Amniotic epithelial cell (primary cell): ENCODE measurements around the gene ARHGAP25.

Source experiments
- DNase-seq: peaks from one replicate; pipeline ENCODE4 v3.0.0-alpha.2; 2010; ENCODE audit warnings: low read depth

The ARHGAP25 gene

GRCh38 chr2:68831686-68832232 is 97.1 kb downstream of the ARHGAP25 start:
- DNase-seq, result peak; percentile 71

GRCh38 chr2:68832233-68832869 is 97.7 kb downstream of the ARHGAP25 start:
- DNase-seq, result peak; percentile 88

- DNase-seq, result no peak
Observed at GRCh38 chr2:68833162-68833561, 98.6 kb downstream of the ARHGAP25 start.

GRCh38 chr2:68834737-68835376 is 100.2 kb downstream of the ARHGAP25 start:
- DNase-seq, result no peak

- DNase-seq, result no peak
Observed at GRCh38 chr2:68835621-68836020, 101.0 kb downstream of the ARHGAP25 start.

- peak; percentile 55 for DNase-seq
Observed at GRCh38 chr2:68837164-68837860, 102.7 kb downstream of the ARHGAP25 start.

GRCh38 chr2:68837861-68838341 is 103.3 kb downstream of the ARHGAP25 start:
- DNase-seq, result peak; percentile 73

GRCh38 chr2:68838641-68839040 is 104.0 kb downstream of the ARHGAP25 start:
- no peak for DNase-seq

- no peak for DNase-seq
Observed at GRCh38 chr2:68839260-68839833, 104.7 kb downstream of the ARHGAP25 start.

- DNase-seq, result no peak
Observed at GRCh38 chr2:68845043-68845442, 110.4 kb downstream of the ARHGAP25 start.

GRCh38 chr2:68846091-68846490 is 111.5 kb downstream of the ARHGAP25 start:
- DNase-seq, result no peak

GRCh38 chr2:68847751-68848150 is 113.1 kb downstream of the ARHGAP25 start:
- DNase-seq, result no peak

GRCh38 chr2:68849579-68850030 is 115.0 kb downstream of the ARHGAP25 start:
- DNase-seq, result peak; percentile 88

GRCh38 chr2:68850524-68850923 is 115.9 kb downstream of the ARHGAP25 start:
- DNase-seq, result no peak

GRCh38 chr2:68853035-68853434 is 118.4 kb downstream of the ARHGAP25 start:
- peak; percentile 53 for DNase-seq

- peak; percentile 8 for DNase-seq
Observed at GRCh38 chr2:68853915-68854314, 119.3 kb downstream of the ARHGAP25 start.

GRCh38 chr2:68854476-68854875 is 119.9 kb downstream of the ARHGAP25 start:
- DNase-seq, result no peak

GRCh38 chr2:68855550-68855949 is 120.9 kb downstream of the ARHGAP25 start:
- DNase-seq, result no peak

- no peak for DNase-seq
Observed at GRCh38 chr2:68857202-68857845, 122.7 kb downstream of the ARHGAP25 start.

- peak; percentile 21 for DNase-seq
Observed at GRCh38 chr2:68857855-68858456, 123.3 kb downstream of the ARHGAP25 start.

GRCh38 chr2:68860111-68860510 is 125.5 kb downstream of the ARHGAP25 start:
- no peak for DNase-seq
